Measurements from ENCODE around the gene CEP131.

CEP131 gene

GRCh38 chr17:81222620-81222905 lies 202 bp downstream of the CEP131 start:
- TF ChIP-seq CTCF (IDR thresholded peaks at IDR 0.05; ENCODE audit: low read depth, low read length, missing control alignments), result no peak
- no peak for DNase-seq (ENCODE audit: low read depth)
- peak overlapping the region; percentile 80 for H3K4me3 ChIP-seq (ENCODE audit: low read depth, low read length)

GRCh38 chr17:81221842-81222619 lies 734 bp downstream of the CEP131 start:
- DNase-seq (ENCODE audit: low read depth), result no peak
- H3K4me3 ChIP-seq (ENCODE audit: low read depth, low read length), result peak overlapping the region; percentile 80
- TF ChIP-seq CTCF (IDR thresholded peaks at IDR 0.05; ENCODE audit: low read depth, low read length, missing control alignments), result no peak

- no peak overlapping the region; the same call in 1 of the 2 replicates for H3K4me3 ChIP-seq (ENCODE audit: low read depth, low read length)
- no peak for TF ChIP-seq CTCF (IDR thresholded peaks at IDR 0.05; ENCODE audit: low read depth, low read length, missing control alignments)
- DNase-seq (ENCODE audit: low read depth), result no peak
Measured at GRCh38 chr17:81221371-81221841, 1.4 kb downstream of the CEP131 start.

GRCh38 chr17:81219476-81220180 lies 3.1 kb downstream of the CEP131 start:
- TF ChIP-seq CTCF (IDR thresholded peaks at IDR 0.05; ENCODE audit: low read depth, low read length, missing control alignments), result no peak
- H3K4me3 ChIP-seq (ENCODE audit: low read depth, low read length), result no peak overlapping the region
- no peak for DNase-seq (ENCODE audit: low read depth)

GRCh38 chr17:81218991-81219390 lies 3.8 kb downstream of the CEP131 start:
- no peak for TF ChIP-seq CTCF (IDR thresholded peaks at IDR 0.05; ENCODE audit: low read depth, low read length, missing control alignments)
- no peak overlapping the region for H3K4me3 ChIP-seq (ENCODE audit: low read depth, low read length)
- DNase-seq (ENCODE audit: low read depth), result no peak

- TF ChIP-seq CTCF (IDR thresholded peaks at IDR 0.05; ENCODE audit: low read depth, low read length, missing control alignments), result no peak
- no peak overlapping the region for H3K4me3 ChIP-seq (ENCODE audit: low read depth, low read length)
- no peak for DNase-seq (ENCODE audit: low read depth)
Measured at GRCh38 chr17:81218459-81218858, 4.3 kb downstream of the CEP131 start.

All from GM12864 (cell line).